ENCODE results near the gene TCAIM.

TCAIM gene

DNA sequence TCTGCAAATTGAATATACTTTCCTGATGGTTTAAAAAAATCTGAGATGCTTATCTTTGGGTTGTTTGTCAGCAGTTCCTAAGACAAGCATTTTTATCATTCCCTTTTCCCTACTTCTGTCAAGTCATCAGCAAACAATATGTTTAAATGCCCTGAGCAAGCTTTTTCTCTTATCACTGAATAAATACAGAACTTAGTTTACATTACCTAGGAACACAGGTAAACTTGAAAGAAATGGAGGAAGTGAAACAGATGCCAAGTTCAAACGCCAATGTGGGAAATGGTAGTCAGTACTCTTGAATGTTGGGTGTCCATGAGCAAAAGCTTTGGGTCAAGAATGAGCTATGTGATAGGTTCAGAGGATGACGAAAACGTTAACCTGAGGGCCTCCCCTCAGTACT lies 17.2 kb upstream of the TCAIM start:
- TF ChIP-seq EZH2 (IDR thresholded peaks at IDR 0.05) (no peak), FOXP2 (optimal IDR thresholded peaks at IDR 0.05; ENCODE audit: control extremely low read depth, extremely low read length, insufficient read depth) (no peak), POLR2AphosphoS5 (IDR thresholded peaks at IDR 0.05; ENCODE audit: borderline replicate concordance, low read depth, low read length) (no peak)
- no peaks in the 10 kb centered on the region for H3K9me3 ChIP-seq (ENCODE audit: low read depth, low read length)
- no peaks in the 10 kb centered on the region for H3K36me3 ChIP-seq (ENCODE audit: insufficient read depth, low read length)
- no peak overlapping the region for H3K4me3 ChIP-seq
- no peak for DNase-seq (ENCODE audit: low read depth, low spot score)
- no peak overlapping the region for H3K27ac ChIP-seq
- no peak overlapping the region for H3K9ac ChIP-seq (ENCODE audit: insufficient read length)

DNA sequence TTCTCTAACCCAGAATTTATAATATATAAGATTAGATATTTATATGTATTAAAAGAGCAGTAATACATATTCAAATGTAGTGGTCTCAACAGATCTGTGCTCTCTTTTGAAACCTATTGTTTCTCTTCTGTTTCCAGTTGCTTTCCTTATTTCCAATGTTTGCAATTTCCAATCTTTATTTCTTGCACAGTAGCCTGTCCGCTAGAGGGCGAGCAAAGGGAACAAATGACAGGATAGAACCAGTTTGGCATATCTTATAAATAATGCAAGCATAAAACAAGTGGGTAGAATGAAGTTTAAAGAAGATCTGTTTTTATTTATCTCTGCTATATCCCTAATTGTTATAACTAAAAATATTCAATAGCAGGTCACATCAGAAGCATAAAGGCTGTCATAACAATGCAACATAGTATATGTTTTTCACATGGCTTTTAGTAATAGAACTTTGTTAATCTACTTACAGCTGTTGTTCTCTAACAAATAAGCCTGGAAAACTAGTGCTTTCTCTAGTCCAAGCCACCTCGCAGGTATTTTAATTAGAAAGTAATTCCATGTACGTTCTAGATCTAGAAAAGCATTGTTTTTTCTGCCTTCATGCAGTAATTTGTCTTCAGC lies 15.1 kb upstream of the TCAIM start:
- Histone ChIP-seq H3K9me3 (ENCODE audit: low read depth, low read length) (no peaks in the 10 kb centered on the region), H3K4me3 (no peak overlapping the region), H3K36me3 (ENCODE audit: insufficient read depth, low read length) (no peaks in the 10 kb centered on the region), H3K27ac (no peak overlapping the region), H3K9ac (ENCODE audit: insufficient read length) (no peak overlapping the region)
- no peak for TF ChIP-seq FOXP2 (optimal IDR thresholded peaks at IDR 0.05; ENCODE audit: control extremely low read depth, extremely low read length, insufficient read depth)
- no peak for TF ChIP-seq EZH2 (IDR thresholded peaks at IDR 0.05)
- TF ChIP-seq POLR2AphosphoS5 (IDR thresholded peaks at IDR 0.05; ENCODE audit: borderline replicate concordance, low read depth, low read length): no peak
- DNase-seq (ENCODE audit: low read depth, low spot score): no peak

DNA sequence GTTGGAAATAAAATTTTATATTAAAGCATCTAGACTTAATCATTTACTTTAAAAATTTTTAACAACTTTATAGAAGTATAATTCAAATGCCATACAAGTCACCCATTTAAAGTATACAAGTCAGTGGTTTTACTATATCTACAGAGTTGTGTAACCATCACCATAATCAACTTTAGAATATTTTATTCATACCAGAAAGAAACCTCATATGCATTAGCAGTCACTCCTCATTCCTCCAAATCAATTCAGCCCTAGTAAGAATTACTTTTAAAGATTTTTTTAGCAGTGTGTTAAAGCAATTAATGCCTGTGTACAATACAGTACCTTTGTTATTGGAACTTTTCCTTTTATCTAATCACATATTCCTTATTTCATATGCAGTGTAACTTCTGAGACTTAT lies 14.0 kb upstream of the TCAIM start:
- no peak for TF ChIP-seq EZH2 (IDR thresholded peaks at IDR 0.05)
- TF ChIP-seq POLR2AphosphoS5 (IDR thresholded peaks at IDR 0.05; ENCODE audit: borderline replicate concordance, low read depth, low read length): no peak
- no peak for TF ChIP-seq FOXP2 (optimal IDR thresholded peaks at IDR 0.05; ENCODE audit: control extremely low read depth, extremely low read length, insufficient read depth)
- H3K36me3 ChIP-seq (ENCODE audit: insufficient read depth, low read length): no peaks in the 10 kb centered on the region
- H3K9ac ChIP-seq (ENCODE audit: insufficient read length): no peak overlapping the region
- H3K9me3 ChIP-seq (ENCODE audit: low read depth, low read length): no peaks in the 10 kb centered on the region
- H3K4me3 ChIP-seq: no peak overlapping the region
- no peak for DNase-seq (ENCODE audit: low read depth, low spot score)
- no peak overlapping the region for H3K27ac ChIP-seq

DNA sequence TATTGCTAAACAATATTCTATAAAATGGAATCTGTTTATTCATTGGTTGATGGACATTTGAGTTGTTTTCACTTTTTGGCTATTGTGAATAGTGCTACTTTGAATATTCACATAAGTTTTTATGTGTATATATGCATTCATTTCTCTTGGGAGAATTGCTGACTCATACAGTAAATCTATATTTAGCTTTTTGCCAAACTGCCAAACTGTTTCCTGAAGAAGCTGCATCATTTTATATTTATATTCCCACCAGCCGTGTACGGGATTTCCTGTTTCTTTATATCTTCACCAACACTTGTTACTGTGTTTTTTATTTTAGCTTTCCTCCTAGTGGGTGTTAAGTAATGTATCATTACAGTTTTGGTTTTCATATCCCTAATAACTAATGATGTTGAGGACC lies 12.5 kb upstream of the TCAIM start:
- no peaks in the 10 kb centered on the region for H3K36me3 ChIP-seq (ENCODE audit: insufficient read depth, low read length)
- no peak for DNase-seq (ENCODE audit: low read depth, low spot score)
- TF ChIP-seq EZH2 (IDR thresholded peaks at IDR 0.05) (no peak), FOXP2 (optimal IDR thresholded peaks at IDR 0.05; ENCODE audit: control extremely low read depth, extremely low read length, insufficient read depth) (no peak), POLR2AphosphoS5 (IDR thresholded peaks at IDR 0.05; ENCODE audit: borderline replicate concordance, low read depth, low read length) (no peak)
- H3K9ac ChIP-seq (ENCODE audit: insufficient read length): no peak overlapping the region
- no peak overlapping the region for H3K4me3 ChIP-seq
- H3K27ac ChIP-seq: no peak overlapping the region
- H3K9me3 ChIP-seq (ENCODE audit: low read depth, low read length): no peaks in the 10 kb centered on the region

DNA sequence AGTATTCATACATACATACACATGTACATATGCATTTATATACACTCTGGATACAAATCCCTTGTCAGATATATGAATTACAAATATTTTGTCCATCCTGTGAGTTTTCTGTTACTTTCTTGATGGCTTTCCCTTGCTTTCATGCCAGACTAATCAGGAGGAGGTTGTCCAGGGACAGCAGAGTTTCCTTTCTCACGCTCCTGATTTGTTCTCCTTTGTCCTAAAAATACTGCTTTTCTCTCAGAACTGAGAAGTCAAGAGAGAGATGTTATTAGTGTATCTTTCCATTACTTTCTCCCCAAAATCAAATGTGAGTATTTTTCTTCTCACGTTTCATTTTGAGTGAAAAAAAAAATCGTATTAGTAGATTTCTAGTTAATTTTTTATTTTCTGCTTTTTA lies 12.1 kb upstream of the TCAIM start:
- Histone ChIP-seq H3K4me3 (no peak overlapping the region), H3K36me3 (ENCODE audit: insufficient read depth, low read length) (no peaks in the 10 kb centered on the region), H3K9ac (ENCODE audit: insufficient read length) (no peak overlapping the region), H3K9me3 (ENCODE audit: low read depth, low read length) (no peaks in the 10 kb centered on the region), H3K27ac (no peak overlapping the region)
- DNase-seq (ENCODE audit: low read depth, low spot score): no peak
- TF ChIP-seq FOXP2 (optimal IDR thresholded peaks at IDR 0.05; ENCODE audit: control extremely low read depth, extremely low read length, insufficient read depth) (no peak), EZH2 (IDR thresholded peaks at IDR 0.05) (no peak), POLR2AphosphoS5 (IDR thresholded peaks at IDR 0.05; ENCODE audit: borderline replicate concordance, low read depth, low read length) (no peak)

DNA sequence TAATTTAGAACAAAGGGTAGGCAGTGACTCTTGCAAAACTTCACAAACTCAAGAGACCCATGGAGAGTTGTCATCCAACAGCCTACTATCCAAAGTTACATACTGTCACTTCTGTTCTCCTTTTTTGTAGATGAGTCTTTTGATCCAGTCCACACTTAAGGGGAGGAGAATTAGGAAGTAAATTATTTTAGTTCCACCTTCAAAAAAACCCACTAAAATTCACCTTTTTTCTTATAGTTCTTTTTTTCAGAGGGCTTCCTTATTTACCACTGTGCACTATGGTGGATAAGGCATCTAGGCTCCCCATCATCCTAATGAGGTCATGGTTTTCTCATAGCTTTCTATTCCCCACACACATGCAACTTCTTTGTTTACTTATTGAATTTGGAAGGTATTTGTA lies 8.6 kb upstream of the TCAIM start:
- no peak for DNase-seq (ENCODE audit: low read depth, low spot score)
- Histone ChIP-seq H3K9ac (ENCODE audit: insufficient read length) (no peak overlapping the region), H3K9me3 (ENCODE audit: low read depth, low read length) (no peaks in the 10 kb centered on the region), H3K27ac (no peak overlapping the region), H3K4me3 (no peak overlapping the region), H3K36me3 (ENCODE audit: insufficient read depth, low read length) (no peaks in the 10 kb centered on the region)
- TF ChIP-seq POLR2AphosphoS5 (IDR thresholded peaks at IDR 0.05; ENCODE audit: borderline replicate concordance, low read depth, low read length): no peak
- TF ChIP-seq FOXP2 (optimal IDR thresholded peaks at IDR 0.05; ENCODE audit: control extremely low read depth, extremely low read length, insufficient read depth): no peak
- no peak for TF ChIP-seq EZH2 (IDR thresholded peaks at IDR 0.05)

DNA sequence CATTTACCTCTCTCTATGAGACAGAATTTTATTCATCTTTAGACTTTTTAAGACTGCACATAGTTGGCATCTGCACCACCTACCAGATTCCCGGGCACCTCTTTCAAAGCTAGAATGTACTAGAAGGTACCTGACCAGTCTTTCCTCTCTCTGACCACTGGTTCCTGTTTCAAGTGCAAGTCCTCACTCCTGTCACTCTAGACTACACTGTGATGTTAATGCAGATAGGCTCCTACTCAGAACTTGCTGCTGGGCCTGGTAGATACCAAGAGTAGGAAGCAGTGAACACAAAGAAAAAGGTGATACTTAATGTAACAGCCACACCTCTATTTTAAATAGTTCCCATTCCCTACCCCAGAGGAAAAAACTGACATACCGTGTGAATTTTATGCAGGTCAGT lies 8.1 kb upstream of the TCAIM start:
- no peak overlapping the region for H3K4me3 ChIP-seq
- no peaks in the 10 kb centered on the region for H3K9me3 ChIP-seq (ENCODE audit: low read depth, low read length)
- no peak overlapping the region for H3K27ac ChIP-seq
- TF ChIP-seq EZH2 (IDR thresholded peaks at IDR 0.05): no peak
- no peak for TF ChIP-seq POLR2AphosphoS5 (IDR thresholded peaks at IDR 0.05; ENCODE audit: borderline replicate concordance, low read depth, low read length)
- TF ChIP-seq FOXP2 (optimal IDR thresholded peaks at IDR 0.05; ENCODE audit: control extremely low read depth, extremely low read length, insufficient read depth): no peak
- no peaks in the 10 kb centered on the region for H3K36me3 ChIP-seq (ENCODE audit: insufficient read depth, low read length)
- DNase-seq (ENCODE audit: low read depth, low spot score): no peak
- H3K9ac ChIP-seq (ENCODE audit: insufficient read length): no peak overlapping the region

DNA sequence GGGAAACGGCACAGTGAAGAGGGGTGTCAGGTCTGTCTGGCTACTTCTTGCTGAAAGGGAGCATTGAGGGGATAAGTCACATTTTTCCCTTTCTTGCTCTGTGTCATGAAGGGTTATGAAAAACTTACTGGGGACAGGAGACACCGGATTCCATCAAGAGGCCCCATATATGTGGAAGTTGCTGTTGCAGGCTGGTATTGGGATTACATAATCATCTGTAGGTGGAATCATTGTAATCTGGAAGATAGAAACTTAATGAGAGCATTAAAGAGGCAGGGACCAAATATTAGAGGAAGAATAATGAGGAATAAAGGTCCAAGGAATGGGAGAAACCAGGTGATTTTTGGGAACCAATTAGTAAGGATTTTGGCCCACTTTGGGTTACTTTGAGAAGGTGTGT lies 4.2 kb upstream of the TCAIM start:
- DNase-seq (ENCODE audit: low read depth, low spot score): no peak
- Histone ChIP-seq H3K9ac (ENCODE audit: insufficient read length) (no peak overlapping the region), H3K27ac (no peak overlapping the region), H3K9me3 (ENCODE audit: low read depth, low read length) (no peaks in the 10 kb centered on the region), H3K36me3 (ENCODE audit: insufficient read depth, low read length) (no peaks in the 10 kb centered on the region), H3K4me3 (no peak overlapping the region)
- TF ChIP-seq POLR2AphosphoS5 (IDR thresholded peaks at IDR 0.05; ENCODE audit: borderline replicate concordance, low read depth, low read length) (no peak), EZH2 (IDR thresholded peaks at IDR 0.05) (no peak), FOXP2 (optimal IDR thresholded peaks at IDR 0.05; ENCODE audit: control extremely low read depth, extremely low read length, insufficient read depth) (no peak)

DNA sequence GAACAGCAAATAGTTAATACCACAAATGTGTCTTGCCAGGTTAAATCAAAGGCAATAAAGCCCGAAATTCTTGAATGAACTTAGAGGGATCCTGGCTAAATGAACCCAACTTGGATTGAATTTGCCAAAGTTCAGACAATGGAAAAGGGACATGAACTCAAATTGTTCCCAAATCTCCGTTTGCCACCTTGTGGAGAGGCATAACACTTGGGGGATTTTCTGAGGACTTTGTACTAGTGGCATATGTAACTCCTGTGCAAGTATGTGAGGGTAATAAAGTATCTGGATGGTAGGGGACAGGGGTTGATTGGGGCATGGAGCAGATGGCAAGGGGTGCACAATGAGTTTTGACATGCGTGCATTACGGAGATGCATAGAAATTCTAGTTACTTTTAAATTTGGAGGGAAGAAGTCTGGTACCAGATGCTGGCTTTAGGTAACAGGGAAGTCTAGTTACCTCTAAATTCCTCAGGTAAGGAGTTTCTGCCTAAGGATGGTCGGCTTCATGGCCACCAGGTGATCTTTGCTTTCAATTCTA lies 1.2 kb upstream of the TCAIM start:
- Histone ChIP-seq H3K27ac (peak overlapping the region; percentile 91), H3K9me3 (ENCODE audit: low read depth, low read length) (no peaks in the 10 kb centered on the region), H3K9ac (ENCODE audit: insufficient read length) (peak overlapping the region; percentile 86), H3K36me3 (ENCODE audit: insufficient read depth, low read length) (no peaks in the 10 kb centered on the region), H3K4me3 (peak overlapping the region; percentile 85)
- no peak for DNase-seq (ENCODE audit: low read depth, low spot score)
- TF ChIP-seq EZH2 (IDR thresholded peaks at IDR 0.05) (no peak), POLR2AphosphoS5 (IDR thresholded peaks at IDR 0.05; ENCODE audit: borderline replicate concordance, low read depth, low read length) (no peak), FOXP2 (optimal IDR thresholded peaks at IDR 0.05; ENCODE audit: control extremely low read depth, extremely low read length, insufficient read depth) (no peak)
